Motor neuron (in vitro differentiated cells): ENCODE measurements around the gene ZP2. TPM values are rescaled to one million over a fixed set of nuclear protein-coding genes. Genes with fewer than 3 reads are reported as not detected.
"Not testable (repeated sequence)": the region's sequence is repeated elsewhere in the genome, so short reads cannot be mapped to it uniquely, and the experiment has no call there.

Experiments
- ATAC-seq, 8 experiments: fragments of 200-7000 bp; cut with Tn5 transposase; replicated peaks in 6 of 8; 2 replicates each; pipeline ENCODE4 v1.8.0; 2021; ENCODE audit warnings: mild to moderate bottlenecking in 8 of 8, moderate library complexity in 8 of 8
- H3K27ac ChIP-seq, 2 donors: fragments of 250-450 bp; sonication (Bioruptor Pico); 2 replicates each; pipeline ENCODE4 v1.9.0; 2021; ENCODE audit warnings: antibody characterized with exemption in 2 of 2, mild to moderate bottlenecking in 2 of 2, moderate library complexity in 1 of 2
- H3K4me1 ChIP-seq, 2 donors: fragments of 250-450 bp; sonication (Bioruptor Pico); replicated peaks in 1 of 2; 2 replicates each; pipeline ENCODE4 v1.6.1; 2021; ENCODE audit warnings: antibody characterized with exemption in 2 of 2, mild to moderate bottlenecking in 2 of 2, moderate library complexity in 1 of 2
- H3K4me3 ChIP-seq, 5 donors: fragments of 250-450 bp; sonication (Bioruptor Pico); 2 replicates each; pipeline ENCODE4 v1.9.0; 2021; ENCODE audit warnings: antibody characterized with exemption in 5 of 5, mild to moderate bottlenecking in 5 of 5, moderate library complexity in 4 of 5
- WGBS, 10 experiments: fragments of 450-650 bp; shearing (Covaris generic); methylation state at CpG; one replicate each; pipeline ENCODE4 v1.0.0; 2022; 5-methylcytosine and 5-hydroxymethylcytosine counted together
- in situ Hi-C, 9 experiments: fragments of 400-800 bp; cut with MboI; loops; one replicate each; pipeline ENCODE4 v1.15.0; 2021; ENCODE audit warnings: low sequenced_read_pairs in 9 of 9, low pct_unique_long_range_greater_than_20kb in 2 of 9; ENCODE audit not compliant: unreplicated experiment in 9 of 9
- total RNA-seq, 8 experiments: library from RNA; unstranded; fragments of 300-600 nt; gene quantifications; 2 replicates each; pipeline versions ENCODE4 v1.2.3 to v1.2.4, GENCODE V29; 2022

Gene ZP2
- total RNA-seq, 8 experiments from 2014 or later, result not detected

- in situ Hi-C loops, result loop anchor here in 6 of 9 experiments (10.0 to 25.0 kb wide), 5 partner anchors 100 to 1152 kb away; partner anchors contain the start of gene CRYM (in 2 of the 6)
These were observed 26.5 kb downstream of the ZP2 start for GRCh38 chr16:21184834-21185233.

GRCh38 chr16:21183995-21184394 is 27.4 kb downstream of the ZP2 start:
- 72 to 100% (median 84%) methylated on average over 1 to 3 of the region's 3 CpGs; no CpG with 5 or more reads in 3 of the 10 experiments for WGBS, 10 experiments
- in situ Hi-C loops, result loop anchor here in 6 of 9 experiments (10.0 to 25.0 kb wide), 5 partner anchors 101 to 1153 kb away; partner anchors contain the start of gene CRYM (in 2 of the 6)
- ATAC-seq, result no peak
- H3K27ac ChIP-seq, result no peak overlapping the region
- H3K4me1 ChIP-seq, result no peaks in the 10 kb centered on the region
- H3K4me3 ChIP-seq, result no peak overlapping the region

More at GRCh38 chr16:21184834-21185233, 26.5 kb downstream of the ZP2 start:
- H3K4me1 ChIP-seq, result no peaks in the 10 kb centered on the region
- ATAC-seq, result peak in 2 of 8 experiments; percentile 13 to 52
- H3K4me3 ChIP-seq, result no peak overlapping the region
- WGBS, 10 experiments, result 0 to 100% (median 83%) methylated on average over 1 to 3 of the region's 3 CpGs; no CpG with 5 or more reads in 3 of the 10 experiments
- H3K27ac ChIP-seq, result no peak overlapping the region

GRCh38 chr16:21179983-21180365 is 31.4 kb downstream of the ZP2 start:
- whole genome bisulfite sequencing, 10 experiments, result 70 to 100% (median 90%) methylated on average over 1 to 3 of the region's 3 CpGs; no CpG with 5 or more reads in 3 of the 10 experiments
- Histone ChIP-seq H3K4me3 (no peak overlapping the region), H3K4me1 (no peaks in the 10 kb centered on the region), H3K27ac (no peak overlapping the region)
- in situ Hi-C loops, result loop anchor here in 6 of 9 experiments (10.0 to 25.0 kb wide), 5 partner anchors 105 to 1157 kb away; partner anchors contain the start of gene CRYM (in 2 of the 6)
- no peak for ATAC-seq

GRCh38 chr16:21179126-21179982 is 32.0 kb downstream of the ZP2 start:
- WGBS, 10 experiments, result 64 to 100% (median 87%) methylated on average over 1 to 12 of the region's 13 CpGs; no CpG with 5 or more reads in 2 of the 10 experiments
- Histone ChIP-seq H3K4me1 (no peaks in the 10 kb centered on the region), H3K27ac (no peak overlapping the region), H3K4me3 (no peak overlapping the region)
- no peak for ATAC-seq
- in situ Hi-C loops, result loop anchor here in 3 of 9 experiments (25.0 kb wide), 2 partner anchors 108 to 1158 kb away; partner anchors contain the start of gene CRYM (in 2 of the 3)

- Histone ChIP-seq H3K4me3 (no peak overlapping the region), H3K27ac (no peak overlapping the region), H3K4me1 (no peaks in the 10 kb centered on the region)
- 86 to 100% (median 100%) methylated on average over 1 of the region's 1 CpG; no CpG with 5 or more reads in 1 of the 10 experiments for WGBS, 10 experiments
- no peak for ATAC-seq
- in situ Hi-C loops, result loop anchor here in 3 of 9 experiments (25.0 kb wide), 2 partner anchors 112 to 1162 kb away; partner anchors contain the start of gene CRYM (in 2 of the 3)
These were observed 36.0 kb downstream of the ZP2 start for GRCh38 chr16:21175397-21175796.

- H3K27ac ChIP-seq, result no peak overlapping the region
- in situ Hi-C loops, result no loop called here
- no peak for ATAC-seq
- no peak overlapping the region for H3K4me3 ChIP-seq
- 94 to 100% (median 100%) methylated on average over 1 to 3 of the region's 3 CpGs; no CpG with 5 or more reads in 3 of the 10 experiments for WGBS, 10 experiments
- H3K4me1 ChIP-seq, result no peaks in the 10 kb centered on the region
These were observed 38.7 kb downstream of the ZP2 start for GRCh38 chr16:21172650-21173049.

GRCh38 chr16:21170116-21170515 is 41.3 kb downstream of the ZP2 start:
- in situ Hi-C loops, result not testable (repeated sequence)
- 81 to 100% (median 100%) methylated on average over 1 to 8 of the region's 8 CpGs; no CpG with 5 or more reads in 3 of the 10 experiments for WGBS, 10 experiments

GRCh38 chr16:21169249-21169981 is 42.0 kb downstream of the ZP2 start:
- H3K27ac ChIP-seq, result no peak overlapping the region
- 24 to 100% (median 96%) methylated on average over 1 to 4 of the region's 5 CpGs; no CpG with 5 or more reads in 3 of the 10 experiments for WGBS, 10 experiments
- no peaks in the 10 kb centered on the region for H3K4me1 ChIP-seq
- H3K4me3 ChIP-seq, result no peak overlapping the region
- peak in 2 of 8 experiments; percentile 70 to 92 for ATAC-seq
- in situ Hi-C loops, result no loop called here

More at GRCh38 chr16:21170116-21170515, 41.3 kb downstream of the ZP2 start:
- not testable (repeated sequence) for H3K4me3 ChIP-seq, H3K4me1 ChIP-seq, ATAC-seq, H3K27ac ChIP-seq

- H3K27ac ChIP-seq, result no peak overlapping the region
These were observed 43.3 kb downstream of the ZP2 start for GRCh38 chr16:21167929-21168602.

GRCh38 chr16:21167360-21167759 is 44.0 kb downstream of the ZP2 start:
- ATAC-seq, result no peak
- in situ Hi-C loops, result no loop called here
- Histone ChIP-seq H3K27ac (no peak overlapping the region), H3K4me3 (no peak overlapping the region), H3K4me1 (no peaks in the 10 kb centered on the region)
- 57 to 100% (median 84%) methylated on average over 6 to 9 of the region's 9 CpGs; no CpG with 5 or more reads in 6 of the 10 experiments for WGBS, 10 experiments

More at GRCh38 chr16:21167929-21168602, 43.3 kb downstream of the ZP2 start:
- Histone ChIP-seq H3K4me3 (no peak overlapping the region), H3K4me1 (no peaks in the 10 kb centered on the region)
- in situ Hi-C loops, result no loop called here
- WGBS, 10 experiments, result 94 to 100% (median 100%) methylated on average over 1 to 10 of the region's 12 CpGs; no CpG with 5 or more reads in 2 of the 10 experiments
- ATAC-seq, result no peak

GRCh38 chr16:21166561-21166961 is 44.8 kb downstream of the ZP2 start:
- in situ Hi-C loops, result no loop called here
- no peaks in the 10 kb centered on the region for H3K4me1 ChIP-seq
- 33 to 100% (median 92%) methylated on average over 1 to 5 of the region's 9 CpGs; no CpG with 5 or more reads in 3 of the 10 experiments for WGBS, 10 experiments
- no peak overlapping the region for H3K4me3 ChIP-seq
- no peak overlapping the region for H3K27ac ChIP-seq
- peak in 2 of 8 experiments; percentile 27 to 31 for ATAC-seq

- Histone ChIP-seq H3K4me1 (no peaks in the 10 kb centered on the region), H3K27ac (no peak overlapping the region), H3K4me3 (no peak overlapping the region)
- in situ Hi-C loops, result no loop called here
- WGBS, 10 experiments, result 63 to 100% (median 89%) methylated on average over 1 to 6 of the region's 7 CpGs; no CpG with 5 or more reads in 1 of the 10 experiments
- no peak for ATAC-seq
These were observed 46.7 kb downstream of the ZP2 start for GRCh38 chr16:21164521-21165168.
